T-helper 22 cell (primary cell): Measurements from ENCODE around the gene TIMM10B.
"Not testable (repeated sequence)": the region's sequence is repeated elsewhere in the genome, so short reads cannot be mapped to it uniquely, and the experiment has no call there.

Source experiments
- DNase-seq: peaks from one replicate; pipeline ENCODE4 v3.0.0-alpha.2; 2020; ENCODE audit warnings: low read depth

Gene TIMM10B

DNA sequence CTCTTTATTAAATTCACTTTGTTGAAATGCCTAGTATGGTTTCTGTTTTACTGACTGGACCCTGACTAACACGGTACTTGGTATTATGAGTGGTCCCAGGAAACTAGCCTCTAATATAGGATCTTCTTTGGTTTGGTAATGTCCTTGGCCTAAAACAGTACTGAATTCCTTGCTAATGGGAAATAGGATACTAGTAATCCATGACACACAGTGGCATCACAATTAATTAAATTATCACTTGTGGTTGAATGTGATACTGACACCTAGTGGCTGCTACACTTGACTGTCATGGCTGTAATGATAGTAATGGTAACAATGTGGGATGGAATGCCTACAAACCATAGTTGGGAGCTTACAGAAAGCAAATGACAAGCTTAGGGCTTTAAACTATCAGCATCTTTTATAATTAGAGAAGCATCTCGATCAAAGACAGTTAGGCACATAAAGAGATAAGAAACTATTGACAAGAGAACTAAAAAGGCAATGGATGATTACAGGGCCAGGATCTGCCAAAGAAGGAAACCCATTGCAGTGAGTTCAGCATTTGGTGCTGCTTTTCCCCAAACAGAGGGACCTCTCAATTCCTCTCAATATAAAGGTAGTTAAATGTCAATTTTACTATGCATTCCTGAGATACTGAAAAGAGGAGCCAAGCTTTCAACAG lies 24.4 kb downstream of the TIMM10B start:
- DNase-seq = no peak

DNA sequence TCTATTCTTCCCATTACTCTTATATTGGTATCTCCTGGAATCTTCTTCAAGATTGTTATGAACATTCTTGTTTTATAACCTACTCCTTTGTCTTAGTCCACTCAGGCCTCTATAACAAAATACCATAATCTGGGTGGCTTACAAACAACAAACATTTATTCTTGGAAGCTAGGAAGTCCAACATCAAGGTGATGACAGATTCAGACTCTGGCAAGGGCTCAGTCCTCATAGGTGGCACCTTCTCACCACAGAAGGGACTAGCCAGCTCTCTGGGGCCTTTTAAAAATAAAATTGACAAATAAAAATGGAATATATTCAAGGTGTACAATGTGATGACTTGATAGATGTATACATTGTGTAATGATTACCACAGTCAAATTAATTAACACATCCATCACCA lies 35.6 kb downstream of the TIMM10B start:
- DNase-seq = no peak

DNA sequence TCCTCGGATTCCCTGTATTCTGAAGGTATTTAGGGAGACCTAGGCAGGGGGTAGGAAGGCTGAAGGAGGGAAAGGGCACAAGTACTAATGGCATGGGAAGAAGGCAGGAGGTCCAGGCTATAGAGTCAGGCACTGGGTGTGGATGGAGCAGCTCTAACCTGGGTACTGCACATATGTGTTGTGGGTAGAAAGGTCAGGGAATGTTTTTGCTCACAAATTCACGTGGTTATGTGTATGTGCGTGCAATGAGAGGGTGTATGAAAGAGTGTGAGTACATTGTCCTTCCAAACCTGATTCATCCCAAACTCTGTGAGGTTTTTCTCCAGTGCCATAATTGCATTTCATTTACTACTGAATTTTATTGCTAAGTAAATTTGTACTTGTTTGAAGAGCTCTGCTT lies 39.0 kb downstream of the TIMM10B start:
- no peak for DNase-seq

DNA sequence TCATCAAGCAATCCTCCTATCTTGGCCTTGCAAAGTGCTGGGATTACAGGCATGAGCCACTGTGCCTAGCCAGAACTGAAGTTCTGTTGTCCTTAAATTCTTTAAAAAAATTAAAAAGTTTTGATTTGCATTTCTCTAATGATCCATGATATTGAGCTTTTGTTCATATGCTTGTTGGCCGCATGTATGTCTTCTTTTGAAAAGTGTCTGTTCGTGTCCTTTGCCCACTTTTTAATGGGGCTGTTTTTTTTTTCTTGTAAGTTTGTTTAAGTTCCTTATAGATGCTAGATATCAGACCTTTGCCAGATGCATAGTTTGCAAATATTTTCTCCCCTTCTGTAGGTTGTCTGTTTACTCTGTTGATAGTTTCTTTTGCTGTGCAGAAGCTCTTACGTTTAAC lies 40.6 kb downstream of the TIMM10B start:
- not testable (repeated sequence) for DNase-seq

DNA sequence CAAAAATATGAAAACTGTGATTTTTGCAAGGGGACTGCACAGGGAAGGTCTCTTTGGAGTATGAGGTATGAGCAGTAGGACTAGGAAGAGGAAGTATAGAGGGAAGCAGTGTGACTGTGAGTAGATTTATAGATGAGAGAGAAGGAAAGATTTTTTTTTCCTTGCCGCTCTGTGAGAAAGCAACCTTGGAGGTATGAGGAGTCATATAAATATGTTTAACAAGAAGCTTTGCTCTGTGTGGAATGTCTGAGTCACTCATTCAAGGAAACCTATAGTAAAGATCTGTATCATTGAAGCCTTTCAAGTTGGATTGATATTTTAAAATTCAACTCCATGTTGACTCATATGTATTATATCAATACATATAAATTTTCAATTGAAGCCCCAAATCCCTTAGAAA lies 42.0 kb downstream of the TIMM10B start:
- no peak for DNase-seq

DNA sequence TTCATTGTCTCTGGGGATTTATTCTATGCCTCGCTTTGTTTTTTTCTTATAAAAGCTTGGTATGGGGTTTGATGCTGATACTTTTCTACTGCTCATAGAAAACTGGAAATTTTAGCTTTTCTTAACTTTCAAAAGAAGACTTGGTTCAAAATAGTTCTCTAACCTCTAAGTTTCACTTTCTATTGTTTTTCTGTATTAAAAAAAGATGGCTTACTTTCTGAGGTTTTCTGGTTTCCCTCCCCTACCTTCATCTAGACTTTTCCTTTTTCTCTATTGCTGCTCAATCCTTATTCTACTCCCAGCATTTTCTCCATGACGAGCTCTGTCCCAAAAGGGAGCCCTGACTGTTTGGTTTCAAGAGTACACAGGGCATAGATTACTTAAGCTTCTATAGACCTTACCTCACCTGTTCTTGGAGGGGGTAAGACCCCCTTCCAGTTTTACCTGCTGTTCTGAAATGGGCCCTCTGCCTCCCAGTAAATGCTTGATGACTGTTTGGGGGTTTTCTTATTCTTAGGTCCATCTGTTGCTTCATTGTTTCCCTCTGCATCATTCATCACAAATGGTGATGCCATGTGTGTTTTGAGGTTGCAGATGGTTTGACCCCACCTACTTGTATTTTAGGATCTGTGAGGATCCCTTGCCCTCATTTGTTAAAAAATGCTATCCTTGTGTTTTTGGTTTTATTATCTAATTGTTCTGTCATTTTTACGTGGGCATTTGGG lies 45.3 kb downstream of the TIMM10B start:
- DNase-seq = no peak

DNA sequence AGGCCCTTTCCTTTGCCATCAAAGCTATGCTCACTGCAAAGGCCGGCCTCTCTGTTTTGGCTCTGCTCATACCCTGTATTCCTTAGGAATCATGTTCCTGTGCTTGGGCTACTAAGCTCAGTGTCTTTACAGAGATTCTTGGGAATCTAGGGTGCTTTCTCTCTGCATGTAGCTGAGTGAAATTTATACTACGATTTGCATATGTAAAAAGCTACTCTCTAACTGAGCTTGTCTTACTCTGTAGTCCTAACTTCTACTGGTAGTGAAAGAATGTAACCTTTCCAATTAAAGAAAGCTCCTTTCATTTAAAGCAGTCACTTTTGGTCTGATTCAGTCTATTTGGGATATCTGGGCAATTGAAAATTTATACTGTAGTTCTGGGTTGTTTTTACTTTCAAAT lies 48.0 kb downstream of the TIMM10B start:
- no peak for DNase-seq

DNA sequence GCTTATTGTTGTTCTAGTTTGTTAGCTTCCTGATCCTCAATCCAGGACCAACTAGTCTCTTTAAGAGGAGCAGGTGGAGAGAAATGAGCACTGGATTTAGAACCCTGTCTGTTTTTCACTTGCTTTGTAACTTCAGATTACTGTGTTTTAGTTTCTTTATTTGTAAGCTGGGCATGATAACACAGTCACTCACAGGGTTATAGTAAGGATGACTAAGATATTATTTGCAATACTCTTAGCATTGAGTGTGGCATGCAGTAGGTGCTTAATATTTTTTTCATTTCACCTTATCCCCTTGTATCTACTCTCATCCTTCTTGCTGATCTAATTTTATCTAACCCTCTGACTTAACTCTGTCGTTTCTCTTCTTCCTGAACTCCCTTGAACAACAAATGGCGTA lies 49.5 kb downstream of the TIMM10B start:
- DNase-seq = no peak

DNA sequence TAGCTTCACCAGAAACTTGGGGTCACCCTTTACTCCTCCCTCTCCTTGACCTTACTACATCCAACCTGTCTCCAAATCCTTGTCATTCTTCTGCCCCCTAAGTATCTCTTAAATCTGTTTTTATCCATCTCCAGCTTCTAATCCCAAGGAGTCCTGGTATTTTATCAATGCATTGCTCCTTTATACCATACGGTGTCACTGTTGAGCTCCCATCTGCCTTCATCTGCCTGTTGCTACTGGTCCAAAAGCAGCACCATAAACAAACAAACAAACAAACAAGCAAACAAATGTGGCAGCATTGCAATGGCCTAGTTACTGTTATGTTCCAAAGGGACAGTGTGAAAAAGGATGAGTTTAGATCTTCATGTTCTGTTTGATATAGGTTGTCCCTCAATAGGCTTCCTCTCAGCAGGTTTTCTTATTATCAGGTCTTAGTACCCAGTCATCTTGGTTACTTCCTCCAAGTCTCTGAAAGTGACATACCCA lies 50.0 kb downstream of the TIMM10B start:
- no peak for DNase-seq
